Measurements from ENCODE around the gene ZBED6. TPM values are rescaled to one million over a fixed set of nuclear protein-coding genes. Genes with fewer than 3 reads are reported as not detected.
A peak's percentile ranks its signal among the peaks of the same experiment; 100 is the strongest.
"Not testable (repeated sequence)": the region's sequence is repeated elsewhere in the genome, so short reads cannot be mapped to it uniquely, and the experiment has no call there.

ZBED6 gene
- total RNA-seq (2014; rRNA removed; shearing (Covaris generic)) = 7.6 and 8.3 TPM in 2 replicates

- peak; percentile 98 for DNase-seq (ENCODE audit: low spot score)
Measured at GRCh38 chr1:203795441-203796235, at the start of gene ZBED6, which contains the start of gene ZC3H11A. Gene ZBED6, plus strand, starts transcription at chr1:203795623. Its CDS starts 1,900 bp downstream, at chr1:203797523. Gene ZC3H11A, plus strand, starts transcription at chr1:203795623. Its CDS starts 21,448 bp downstream, at chr1:203817071.

DNA sequence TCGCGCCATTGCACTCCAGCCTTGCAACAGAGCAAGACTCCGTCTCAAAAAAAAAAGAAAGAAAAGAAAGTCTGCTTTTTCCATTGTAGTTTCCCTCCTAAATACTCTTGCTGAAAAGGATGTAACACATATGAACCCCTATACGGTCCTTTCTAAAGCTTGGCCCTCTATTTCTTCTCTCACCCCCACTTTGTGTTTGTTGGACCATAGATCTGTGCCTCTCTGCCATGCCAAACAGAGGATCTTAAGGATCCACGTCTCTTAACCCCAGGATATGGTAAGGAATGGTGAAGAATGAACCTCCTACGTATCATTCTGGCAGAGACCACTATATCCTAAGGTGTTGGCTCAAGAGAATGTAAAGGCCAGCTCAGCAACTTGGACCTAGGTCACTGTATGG, 49.1 kb upstream of the ZBED6 start:
- DNase-seq (ENCODE audit: low spot score) = no peak

GRCh38 chr1:203751051-203751450, 44.4 kb upstream of the ZBED6 start:
- DNase-seq (ENCODE audit: low spot score) = no peak

DNA sequence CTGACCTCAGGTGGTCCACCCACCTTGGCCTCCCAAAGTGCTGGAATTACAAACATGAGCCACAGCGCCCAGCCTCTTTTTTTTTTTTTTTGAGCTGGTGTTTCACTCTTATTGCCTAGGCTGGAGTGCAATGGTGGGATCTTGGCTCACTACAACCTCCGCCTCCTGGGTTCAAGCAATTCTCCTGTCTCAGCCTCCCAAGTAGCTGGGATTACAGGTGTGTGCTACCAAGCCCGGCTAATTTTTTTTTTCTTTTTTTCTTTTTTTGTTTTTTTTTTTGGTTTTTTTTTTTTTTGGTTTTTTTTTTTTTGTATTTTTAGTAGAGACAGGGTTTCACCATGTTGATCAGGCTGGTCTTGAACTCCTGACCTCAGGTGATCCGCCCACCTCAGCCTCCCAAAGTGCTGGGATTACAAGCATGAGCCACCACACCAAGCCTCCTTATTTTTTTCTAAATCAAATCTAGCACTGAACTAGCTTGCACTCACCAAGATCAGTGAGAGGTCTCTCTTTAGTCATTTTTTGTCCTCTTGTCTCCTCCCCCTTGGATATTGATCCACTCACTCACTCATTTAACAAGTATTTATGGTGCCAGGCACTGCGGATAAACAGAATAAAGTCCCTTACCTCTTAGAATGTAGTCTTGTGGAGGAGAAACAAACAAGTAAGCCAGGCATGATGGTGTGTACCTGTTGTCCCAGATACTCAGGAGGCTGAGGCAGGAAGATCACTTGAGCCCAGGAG, 43.6 kb upstream of the ZBED6 start:
- DNase-seq (ENCODE audit: low spot score) = not testable (repeated sequence)

- DNase-seq (ENCODE audit: low spot score) = no peak
Measured at GRCh38 chr1:203754455-203754864, 41.0 kb upstream of the ZBED6 start.

GRCh38 chr1:203756036-203756435, 39.4 kb upstream of the ZBED6 start:
- DNase-seq (ENCODE audit: low spot score) = no peak

DNA sequence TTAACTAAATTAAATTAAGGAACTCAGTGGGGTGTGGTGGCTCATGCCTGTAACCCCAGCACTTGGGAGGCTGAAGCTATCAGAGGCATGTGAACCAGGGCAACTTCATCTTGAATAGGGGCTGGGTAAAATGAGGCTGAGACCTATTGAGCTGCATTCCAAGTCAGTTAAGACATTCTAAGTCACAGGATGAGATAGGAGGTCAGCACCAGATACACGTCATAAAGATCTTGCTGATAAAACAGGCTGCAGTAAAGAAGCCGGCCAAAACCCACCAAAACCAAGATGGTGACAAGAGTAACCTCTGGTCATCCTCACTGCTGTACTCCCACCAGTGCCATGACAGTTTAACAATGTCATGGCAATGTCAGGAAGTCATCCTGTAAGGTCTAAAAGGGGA, 36.7 kb upstream of the ZBED6 start:
- DNase-seq (ENCODE audit: low spot score) = not testable (repeated sequence)

DNA sequence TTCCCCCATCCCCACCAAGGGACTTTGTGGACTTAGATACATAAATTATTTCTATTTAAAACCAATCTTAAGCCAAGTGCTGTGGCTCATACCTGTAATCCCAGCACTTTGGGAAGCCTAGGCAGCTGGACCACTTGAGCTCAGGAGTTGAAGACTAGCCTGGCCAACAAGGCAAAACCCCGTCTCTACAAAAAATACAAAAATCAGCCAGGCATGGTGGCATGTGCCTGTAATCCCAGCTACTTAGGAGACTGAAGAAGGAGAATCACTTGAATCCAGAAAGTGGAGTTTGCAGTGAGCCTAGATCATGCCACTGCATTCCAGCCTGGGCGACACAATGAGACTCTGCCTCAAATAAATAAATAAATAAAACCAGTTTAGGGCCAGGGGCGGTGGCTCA, 34.9 kb upstream of the ZBED6 start:
- no peak for DNase-seq (ENCODE audit: low spot score)

DNA sequence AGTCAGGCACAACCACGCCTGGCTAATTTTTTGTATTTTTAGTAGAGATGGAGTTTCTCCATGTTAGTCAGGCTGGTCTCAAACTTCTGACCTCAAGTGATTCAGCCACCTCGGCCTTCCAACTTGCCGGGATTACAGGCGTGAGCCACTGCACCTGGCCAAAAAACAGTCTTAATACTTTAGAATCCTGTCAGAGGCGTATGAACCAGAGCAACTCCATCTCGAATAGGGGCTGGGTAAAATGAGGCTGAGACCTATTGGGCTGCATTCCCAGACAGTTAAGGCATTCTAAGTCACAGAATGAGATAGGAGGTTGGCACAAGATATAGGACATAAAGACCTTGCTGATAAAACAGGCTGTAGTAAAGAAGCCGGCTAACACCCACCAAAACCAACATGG, 33.5 kb upstream of the ZBED6 start:
- DNase-seq (ENCODE audit: low spot score) = not testable (repeated sequence)

GRCh38 chr1:203763505-203763904, 31.9 kb upstream of the ZBED6 start:
- DNase-seq (ENCODE audit: low spot score) = no peak

DNA sequence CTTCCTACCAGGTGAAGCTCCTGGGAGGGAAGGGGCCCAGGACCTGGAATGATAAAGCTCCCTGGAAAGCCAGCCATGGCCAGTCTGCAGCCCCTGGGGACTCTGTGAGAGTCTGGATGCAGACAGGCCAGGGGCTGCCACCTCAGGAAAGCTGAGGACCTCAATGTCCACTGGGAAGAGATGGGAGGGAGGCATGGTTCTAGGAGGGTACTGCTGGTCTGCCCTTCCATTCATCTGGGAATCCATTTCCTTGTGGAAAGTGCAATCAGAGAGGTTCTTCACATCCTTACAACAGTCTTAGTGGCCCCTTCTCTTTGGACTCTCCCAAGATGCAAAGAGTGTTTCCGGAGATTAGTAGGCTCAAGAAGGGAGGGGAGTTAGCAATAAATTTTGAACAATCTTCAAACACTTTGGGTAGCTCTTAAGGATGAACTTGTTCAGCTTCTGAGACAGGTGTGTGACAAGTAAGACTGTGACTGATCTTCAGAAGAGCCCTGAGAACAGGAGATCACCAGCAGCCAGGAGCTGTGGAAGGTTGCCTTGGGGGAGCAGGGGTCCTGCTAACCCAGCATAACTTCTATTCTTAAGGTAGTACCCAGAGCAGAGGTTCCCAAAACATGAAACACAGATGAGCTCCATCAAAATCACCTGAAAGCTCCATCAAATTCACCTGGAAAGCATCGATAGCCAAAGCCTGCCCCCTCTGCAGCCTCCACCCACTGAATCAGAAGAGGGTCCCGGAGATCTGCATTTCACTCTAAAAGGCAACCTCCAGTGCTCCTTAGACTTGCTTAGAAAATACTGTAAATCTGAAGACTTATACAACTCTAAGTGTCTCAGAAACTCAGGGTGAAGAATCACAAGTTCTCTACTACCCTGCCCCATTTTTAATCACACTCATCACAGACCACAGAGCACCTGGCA, 31.1 kb upstream of the ZBED6 start:
- DNase-seq (ENCODE audit: low spot score) = no peak

GRCh38 chr1:203765029-203765837, 30.2 kb upstream of the ZBED6 start, which contains the start of gene LAX1:
Gene LAX1, plus strand, starts transcription at chr1:203765183. Its CDS starts 383 bp downstream, at chr1:203765566.
- DNase-seq (ENCODE audit: low spot score) = no peak

DNA sequence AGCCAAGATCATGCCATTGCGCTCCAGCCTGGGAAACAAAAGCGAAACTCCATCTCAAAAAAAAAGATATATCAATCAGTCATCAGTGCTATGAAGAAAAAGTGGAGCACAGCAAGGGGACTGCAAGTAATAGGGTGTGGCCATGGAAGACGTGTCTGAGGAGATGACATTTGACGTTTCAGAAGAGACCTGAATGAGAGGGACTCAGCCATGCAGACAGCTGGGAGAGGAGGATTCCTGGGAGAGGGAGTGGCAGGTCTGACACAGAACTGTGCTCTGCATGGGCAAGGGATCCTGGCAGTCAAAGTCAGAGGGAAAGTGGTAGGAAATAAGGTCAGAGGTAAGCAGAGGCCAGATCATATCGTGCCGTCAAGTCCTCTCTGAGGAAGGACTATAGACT, 27.2 kb upstream of the ZBED6 start:
- no peak for DNase-seq (ENCODE audit: low spot score)

GRCh38 chr1:203769505-203770343, 25.7 kb upstream of the ZBED6 start:
- DNase-seq (ENCODE audit: low spot score) = peak; percentile 39

DNA sequence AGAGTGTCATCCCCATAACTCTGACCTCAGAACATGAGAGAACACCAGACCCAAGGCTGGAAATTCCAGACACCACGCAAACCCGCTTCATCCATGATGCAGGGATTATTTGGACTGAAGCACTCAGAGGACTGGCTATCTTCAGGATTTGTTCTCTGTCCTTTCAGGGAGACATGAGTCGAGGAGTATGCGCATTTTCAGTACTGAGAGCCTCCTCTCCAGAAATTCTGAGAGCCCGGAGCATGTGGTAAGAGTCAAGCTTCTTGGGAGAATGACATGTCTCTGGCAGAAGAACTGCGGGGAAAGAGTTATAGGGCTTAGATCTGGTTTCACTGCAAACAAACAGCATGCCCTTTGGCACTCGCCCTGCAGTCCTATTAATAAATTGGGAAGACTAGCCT, 23.5 kb upstream of the ZBED6 start:
- no peak for DNase-seq (ENCODE audit: low spot score)

GRCh38 chr1:203772836-203773235, 22.6 kb upstream of the ZBED6 start:
- DNase-seq (ENCODE audit: low spot score) = no peak

DNA sequence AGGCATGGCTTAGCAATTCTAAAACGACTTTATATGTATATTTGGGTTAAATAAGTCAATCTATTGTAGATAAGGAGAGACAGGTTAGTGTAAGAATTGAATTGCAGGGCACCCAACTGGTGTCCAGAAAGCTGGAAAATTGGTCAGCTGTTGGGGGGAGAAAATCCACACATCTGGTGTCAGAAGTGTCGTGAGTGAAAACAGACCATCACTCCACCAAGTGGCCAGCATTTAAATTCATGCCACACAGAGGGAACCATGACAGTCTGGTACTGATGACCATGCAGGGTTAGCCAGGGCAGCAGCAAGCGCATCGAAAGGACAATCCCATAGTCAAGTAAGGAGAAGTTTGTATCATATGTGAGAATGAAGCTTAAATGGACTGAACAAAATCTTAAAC, 18.8 kb upstream of the ZBED6 start:
- DNase-seq (ENCODE audit: low spot score) = peak; percentile 16

DNA sequence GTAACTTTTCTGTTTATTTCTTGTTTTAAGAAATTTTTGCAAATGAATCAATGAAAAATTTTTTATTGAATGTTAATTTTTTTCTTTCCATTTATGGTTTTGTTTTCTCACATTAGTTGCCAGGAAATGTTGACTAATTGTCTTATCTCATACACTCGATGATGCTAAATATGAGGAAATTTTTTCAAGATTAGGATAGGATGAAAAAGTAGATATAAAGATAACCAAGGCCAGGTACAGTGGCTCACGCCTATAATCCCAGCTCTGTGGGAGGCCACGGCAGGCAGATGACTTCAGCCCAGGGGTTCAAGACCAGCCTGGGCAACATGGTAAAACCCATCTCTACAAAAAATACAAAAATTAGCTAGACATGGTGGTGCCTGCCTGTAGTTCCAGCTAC, 17.8 kb upstream of the ZBED6 start:
- no peak for DNase-seq (ENCODE audit: low spot score)

DNA sequence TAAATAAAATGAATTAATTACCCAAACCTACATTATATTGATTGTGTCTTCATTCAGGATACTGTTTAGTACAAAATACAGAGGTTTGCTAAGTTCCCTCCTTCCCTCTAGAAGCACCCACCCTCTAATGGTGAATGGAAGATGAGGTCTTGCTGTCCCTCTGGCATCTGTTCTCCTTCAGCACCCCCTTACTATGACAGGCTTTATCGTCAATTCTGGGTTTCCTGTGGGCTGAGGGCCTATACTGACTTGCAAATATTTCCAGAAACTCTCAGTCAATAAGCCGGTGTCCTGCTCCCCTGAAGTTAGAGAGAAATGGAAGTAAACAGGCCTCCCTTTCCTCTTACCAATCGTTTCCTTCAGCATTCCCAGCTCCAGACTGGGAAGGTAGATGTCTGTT, 17.3 kb upstream of the ZBED6 start:
- no peak for DNase-seq (ENCODE audit: low spot score)

GRCh38 chr1:203778789-203779188, 16.6 kb upstream of the ZBED6 start:
- no peak for DNase-seq (ENCODE audit: low spot score)
